Inflammatory macrophage treated with lipopolysaccharide for 1 hour (primary cell): ENCODE measurements around the gene APC2.
"Not testable (repeated sequence)": the region's sequence is repeated elsewhere in the genome, so short reads cannot be mapped to it uniquely, and the experiment has no call there.

Experiments used
- DNase-seq, 2 donors: peaks; one replicate each; pipeline ENCODE4 v3.0.0-alpha.2; 2020 to 2022

APC2 gene

GRCh38 chr19:1514986-1515721, 65.2 kb downstream of the APC2 start:
- no peak for DNase-seq

- DNase-seq = no peak
Observed at GRCh38 chr19:1516395-1516753, 66.5 kb downstream of the APC2 start.

GRCh38 chr19:1518471-1518870, 68.5 kb downstream of the APC2 start:
- DNase-seq = no peak

DNA sequence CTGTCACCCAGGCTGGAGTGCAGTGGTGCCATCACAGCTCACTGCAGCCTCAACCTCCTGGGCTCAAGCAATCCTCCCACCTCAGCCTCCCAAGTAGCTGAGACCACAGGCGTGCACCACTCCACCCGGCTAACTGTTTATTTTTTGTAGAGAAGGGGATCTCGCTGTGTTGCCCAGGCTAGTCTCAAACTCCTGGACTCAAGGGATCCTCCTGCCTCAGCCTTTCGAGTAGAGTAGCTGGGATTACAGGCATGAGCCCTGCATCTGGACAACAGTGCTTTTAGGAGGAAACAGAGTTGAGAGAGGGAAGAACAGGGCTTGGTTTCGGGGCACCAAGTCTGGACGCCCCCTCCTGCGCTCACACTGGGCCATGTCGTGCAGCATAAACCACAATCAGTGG, 69.9 kb downstream of the APC2 start:
- DNase-seq = not testable (repeated sequence)

DNA sequence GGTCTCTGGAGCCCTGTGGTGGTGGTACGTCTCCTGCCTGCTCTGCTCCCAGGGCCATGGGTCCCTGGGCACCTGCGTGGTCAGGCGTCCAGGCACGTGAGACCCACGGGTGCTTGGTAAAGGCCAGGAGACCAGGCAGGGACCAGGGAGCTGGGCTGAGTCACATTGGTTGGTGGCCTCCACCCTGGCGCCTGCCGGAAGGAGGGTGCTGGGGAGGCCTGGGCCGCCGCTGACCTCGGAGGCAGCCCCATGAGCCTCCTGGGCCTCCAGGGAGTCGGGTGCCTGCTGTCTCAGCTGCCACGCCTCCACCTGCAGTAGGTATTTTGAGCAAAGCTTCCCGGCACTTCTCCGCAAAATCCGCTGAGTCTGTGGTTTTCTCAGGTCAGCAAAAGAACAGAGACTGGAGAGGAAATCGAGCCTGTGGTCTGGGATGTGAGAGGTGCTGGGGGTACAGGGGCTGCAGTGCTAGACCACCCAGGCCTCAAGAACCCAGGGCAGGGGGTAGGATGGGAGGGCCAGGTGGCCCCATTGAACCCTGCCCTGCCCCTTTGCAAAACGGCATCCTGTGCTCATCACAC, 70.4 kb downstream of the APC2 start:
- no peak for DNase-seq

GRCh38 chr19:1521636-1522035, 71.7 kb downstream of the APC2 start:
- no peak for DNase-seq

- DNase-seq = no peak
Observed at GRCh38 chr19:1522061-1522460, 72.1 kb downstream of the APC2 start.

DNA sequence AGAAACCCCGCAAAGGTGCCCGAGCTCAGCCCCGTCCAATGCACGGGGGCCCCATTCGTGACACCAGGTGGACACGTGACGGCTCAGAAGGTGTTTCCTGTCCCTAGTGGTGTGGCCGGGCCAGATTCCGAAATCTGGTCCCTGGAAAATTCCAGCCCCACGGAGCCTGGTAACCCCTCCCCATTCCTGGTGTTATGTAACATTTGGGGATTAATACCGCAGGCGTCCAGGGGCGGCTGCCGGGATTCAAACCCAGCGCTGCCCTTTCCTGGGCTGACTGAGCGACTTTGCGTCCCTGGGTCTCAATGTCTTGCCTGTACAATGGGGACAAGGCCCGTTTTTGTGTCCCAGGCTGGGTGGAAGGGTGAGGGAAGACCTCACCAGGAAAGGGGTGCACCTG, 72.9 kb downstream of the APC2 start:
- no peak for DNase-seq
